ENCODE measurements around the gene MBIP.
A peak's percentile ranks its signal among the peaks of the same experiment; 100 is the strongest.
"Not testable (repeated sequence)": the region's sequence is repeated elsewhere in the genome, so short reads cannot be mapped to it uniquely, and the experiment has no call there.

MBIP gene, protein sequence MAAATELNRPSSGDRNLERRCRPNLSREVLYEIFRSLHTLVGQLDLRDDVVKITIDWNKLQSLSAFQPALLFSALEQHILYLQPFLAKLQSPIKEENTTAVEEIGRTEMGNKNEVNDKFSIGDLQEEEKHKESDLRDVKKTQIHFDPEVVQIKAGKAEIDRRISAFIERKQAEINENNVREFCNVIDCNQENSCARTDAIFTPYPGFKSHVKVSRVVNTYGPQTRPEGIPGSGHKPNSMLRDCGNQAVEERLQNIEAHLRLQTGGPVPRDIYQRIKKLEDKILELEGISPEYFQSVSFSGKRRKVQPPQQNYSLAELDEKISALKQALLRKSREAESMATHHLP

GRCh38 chr14:36320200-36320896 lies at the start of gene MBIP:
Gene MBIP, minus strand, starts transcription at chr14:36320637. Its CDS starts 49 bp downstream, at chr14:36320588.
- peak; percentile 89 for DNase-seq (ENCODE audit: low spot score)

- DNase-seq (ENCODE audit: low spot score) = no peak
Observed at GRCh38 chr14:36367985-36368774, 47.7 kb upstream of the MBIP start.

GRCh38 chr14:36365766-36366165 lies 45.3 kb upstream of the MBIP start:
- no peak for DNase-seq (ENCODE audit: low spot score)

DNA sequence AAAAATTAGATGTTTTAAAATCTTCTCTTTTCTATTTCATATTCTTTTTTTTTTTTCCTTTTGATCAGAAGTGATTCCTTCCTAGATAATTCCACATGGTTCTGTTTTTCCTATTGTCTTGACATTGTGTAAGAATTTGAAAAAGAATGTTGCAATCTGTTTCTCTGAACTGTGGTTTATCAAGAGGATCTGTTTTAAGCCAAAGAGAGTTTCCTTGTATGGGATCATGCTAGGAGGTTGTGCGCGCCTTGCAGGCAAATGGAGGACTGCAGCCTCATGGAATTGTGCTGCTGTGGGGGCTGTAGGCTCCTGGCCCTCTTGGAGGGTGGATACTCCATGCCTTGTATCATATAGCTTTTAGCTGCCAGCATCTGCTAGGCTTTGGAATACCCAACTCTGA lies 43.3 kb upstream of the MBIP start:
- no peak for DNase-seq (ENCODE audit: low spot score)

GRCh38 chr14:36362648-36363047 lies 42.2 kb upstream of the MBIP start:
- DNase-seq (ENCODE audit: low spot score) = no peak

GRCh38 chr14:36361210-36361853 lies 40.9 kb upstream of the MBIP start:
- DNase-seq (ENCODE audit: low spot score) = no peak

DNA sequence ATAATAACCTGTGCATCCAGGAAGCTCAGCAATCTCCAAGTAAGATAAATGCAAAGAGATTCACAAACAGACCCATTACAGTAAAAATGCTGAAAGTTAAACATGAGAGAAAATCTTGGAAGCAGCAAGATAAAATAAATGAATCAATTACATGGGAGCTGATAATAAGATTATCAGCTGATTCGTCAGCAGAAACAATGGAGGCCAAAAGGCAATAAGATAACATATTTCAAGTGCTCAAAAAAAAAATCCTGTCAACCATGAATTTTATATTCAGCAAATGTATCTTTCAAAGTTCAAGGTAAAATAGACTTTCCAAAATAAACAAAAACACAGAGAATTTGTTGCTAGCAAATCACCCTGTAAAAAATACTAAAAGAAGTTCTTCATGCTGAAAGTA lies 36.4 kb upstream of the MBIP start:
- DNase-seq (ENCODE audit: low spot score) = no peak

GRCh38 chr14:36346052-36346451 lies 25.6 kb upstream of the MBIP start:
- no peak for DNase-seq (ENCODE audit: low spot score)

DNA sequence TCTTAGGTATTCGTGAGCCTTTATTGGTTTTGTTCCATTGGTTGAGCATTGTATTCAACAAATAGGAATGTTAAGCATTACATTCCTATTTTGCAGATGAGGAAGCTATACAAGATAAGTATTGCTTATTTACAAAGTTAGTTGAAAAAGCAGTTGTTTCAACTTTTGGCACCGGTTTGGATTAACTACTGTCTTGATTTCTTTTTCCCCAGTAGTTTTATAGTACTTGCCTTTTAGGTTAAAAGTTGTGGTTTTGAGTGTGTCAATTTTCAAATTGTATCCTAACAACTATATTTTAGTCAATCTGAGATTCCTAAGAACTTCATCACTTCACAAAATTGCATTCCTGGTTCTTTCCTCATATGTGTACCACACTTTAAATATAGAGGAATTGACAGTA lies 23.8 kb upstream of the MBIP start:
- DNase-seq (ENCODE audit: low spot score) = no peak

- not testable (repeated sequence) for DNase-seq (ENCODE audit: low spot score)
Observed at GRCh38 chr14:36341811-36342210, 21.4 kb upstream of the MBIP start.

DNA sequence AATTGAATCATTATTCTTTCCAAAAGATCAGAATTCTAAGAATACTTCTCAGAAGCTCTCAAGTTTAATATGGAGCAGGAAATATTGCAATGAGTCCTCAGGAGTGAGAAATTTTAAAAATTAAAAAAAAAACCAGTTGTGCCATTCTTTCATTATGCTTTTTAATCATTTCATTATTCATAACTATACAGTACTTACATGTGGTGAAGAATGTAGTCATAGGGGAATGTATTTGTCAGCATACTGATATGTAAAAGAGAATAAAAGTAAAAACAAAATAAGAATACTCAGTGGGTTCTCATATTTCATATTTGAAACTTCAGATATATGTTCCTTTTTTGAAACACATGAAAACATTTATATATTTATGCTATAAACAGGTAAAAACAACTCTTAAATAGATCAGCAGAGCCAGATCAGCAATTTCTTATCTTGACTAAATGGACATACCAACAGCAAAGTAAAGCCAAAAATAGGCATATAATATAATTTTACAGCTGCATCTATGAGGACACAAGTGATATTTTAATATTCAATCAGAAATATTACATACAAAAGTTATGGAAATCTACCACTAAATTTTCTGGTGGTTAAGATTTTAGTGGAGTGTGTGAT lies 19.9 kb upstream of the MBIP start:
- no peak for DNase-seq (ENCODE audit: low spot score)

DNA sequence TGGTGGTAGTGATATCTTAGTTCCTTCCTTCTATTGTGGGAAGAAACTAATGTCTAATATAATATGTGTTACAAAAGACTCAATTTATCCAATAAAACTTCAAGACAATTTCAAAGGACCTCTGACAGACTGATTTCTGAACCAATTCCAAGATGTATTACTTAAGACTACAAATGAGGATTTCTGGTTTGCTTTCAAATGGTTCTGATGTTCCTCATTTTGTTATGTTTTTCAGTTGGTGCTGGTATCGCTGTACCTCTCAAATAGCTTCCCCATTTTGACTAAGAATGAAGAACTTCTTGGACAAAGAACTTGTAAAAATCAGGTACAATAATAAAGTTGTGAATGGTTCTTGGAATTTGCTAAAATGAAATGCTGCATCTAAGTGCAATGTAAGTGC lies 19.4 kb upstream of the MBIP start:
- no peak for DNase-seq (ENCODE audit: low spot score)

GRCh38 chr14:36333119-36333518 lies 12.7 kb upstream of the MBIP start:
- DNase-seq (ENCODE audit: low spot score) = no peak

GRCh38 chr14:36327573-36327972 lies 7.1 kb upstream of the MBIP start:
- not testable (repeated sequence) for DNase-seq (ENCODE audit: low spot score)

GRCh38 chr14:36325853-36326252 lies 5.4 kb upstream of the MBIP start:
- DNase-seq (ENCODE audit: low spot score) = no peak

DNA sequence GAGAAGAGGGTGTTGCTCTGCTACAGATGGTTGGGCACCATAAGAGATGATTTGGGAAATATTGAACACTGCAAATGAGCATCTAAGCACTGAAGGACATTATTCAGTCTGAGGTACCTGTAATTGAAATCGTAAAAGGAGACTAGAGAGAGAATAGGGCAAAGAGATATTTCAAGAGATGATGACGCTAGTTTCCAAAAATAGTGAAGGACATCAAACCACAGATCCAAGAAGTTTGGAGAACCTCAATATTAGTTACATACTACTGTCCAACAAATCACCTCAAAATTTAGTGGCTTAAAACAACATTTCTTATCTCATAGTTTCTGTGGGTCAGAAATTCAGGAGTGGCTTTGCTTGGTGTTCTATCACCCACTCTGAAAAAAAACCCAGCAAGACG lies 4.5 kb upstream of the MBIP start:
- no peak for DNase-seq (ENCODE audit: low spot score)

GRCh38 chr14:36320897-36321381 lies 502 bp upstream of the MBIP start:
- DNase-seq (ENCODE audit: low spot score) = no peak

GRCh38 chr14:36319899-36320199 lies 588 bp downstream of the MBIP start:
- DNase-seq (ENCODE audit: low spot score) = no peak

DNA sequence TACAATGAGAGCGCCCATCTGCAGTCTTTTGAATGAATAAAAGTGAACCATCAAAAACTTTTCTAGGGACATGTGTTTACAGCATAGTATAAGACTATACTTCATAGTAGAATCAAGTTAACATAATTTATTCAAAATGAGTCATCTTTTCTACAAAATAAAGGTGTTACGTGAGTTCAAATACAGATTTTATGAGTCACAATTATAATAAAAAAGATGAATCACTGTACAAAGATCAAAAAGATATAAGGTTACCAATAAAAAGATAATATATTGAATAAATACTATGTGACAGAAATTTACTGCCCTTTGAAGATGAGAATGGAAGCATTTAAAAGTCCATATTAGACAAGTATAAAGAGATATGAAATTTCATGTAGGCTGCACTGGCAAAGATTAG lies 2.8 kb downstream of the MBIP start:
- DNase-seq (ENCODE audit: low spot score) = no peak

- no peak for DNase-seq (ENCODE audit: low spot score)
Observed at GRCh38 chr14:36316131-36316530, 4.3 kb downstream of the MBIP start.

GRCh38 chr14:36315159-36315853 lies 5.1 kb downstream of the MBIP start:
- no peak for DNase-seq (ENCODE audit: low spot score)
